Measurements from ENCODE around the gene ATP2C2. TPM values are rescaled to one million over a fixed set of nuclear protein-coding genes. Genes with fewer than 3 reads are reported as not detected.

Gene ATP2C2
- total RNA-seq, 4 donors from 2014 or later = 12.9 to 26.9 (median 18.6) TPM

DNA sequence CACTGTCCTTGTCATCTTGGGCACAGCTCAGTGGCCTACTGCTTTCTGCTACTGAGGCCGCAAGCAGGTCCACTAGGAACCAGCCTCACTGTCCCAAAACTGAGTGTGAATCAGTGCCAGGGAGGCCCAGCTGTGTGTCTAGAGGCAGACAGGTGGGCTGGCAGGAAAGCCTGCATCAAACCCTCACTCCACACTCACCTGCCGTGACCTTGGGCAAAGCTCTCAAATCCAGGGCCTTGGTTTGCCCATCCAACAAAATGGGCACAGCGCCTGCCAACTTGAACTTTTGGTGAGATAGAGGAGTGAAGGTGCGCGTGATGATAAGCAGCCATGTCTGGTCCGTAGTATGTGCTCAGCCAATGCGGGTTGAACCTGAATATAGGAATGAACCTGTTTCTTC lies 14.8 kb downstream of the ATP2C2 start:
- H3K27ac ChIP-seq = no peak overlapping the region
- peaks cover 0 to 4% of the 10 kb centered on the region in 2 donors for H3K4me1 ChIP-seq
- H3K4me3 ChIP-seq (replicated peaks in 1 of 3) = no peak overlapping the region
- no peaks in the 10 kb centered on the region for H3K27me3 ChIP-seq
- H3K9me3 ChIP-seq = no peaks in the 10 kb centered on the region
- DNase-seq = no peak
- intact Hi-C loops (cut with DNase I) = no loop called here
- no peaks in the 10 kb centered on the region for H3K36me3 ChIP-seq
- WGBS, 2 donors = 87 to 98% methylated on average over 7 of the region's 7 CpGs
- TF ChIP-seq POLR2A (IDR thresholded peaks at IDR 0.05) = no peak

DNA sequence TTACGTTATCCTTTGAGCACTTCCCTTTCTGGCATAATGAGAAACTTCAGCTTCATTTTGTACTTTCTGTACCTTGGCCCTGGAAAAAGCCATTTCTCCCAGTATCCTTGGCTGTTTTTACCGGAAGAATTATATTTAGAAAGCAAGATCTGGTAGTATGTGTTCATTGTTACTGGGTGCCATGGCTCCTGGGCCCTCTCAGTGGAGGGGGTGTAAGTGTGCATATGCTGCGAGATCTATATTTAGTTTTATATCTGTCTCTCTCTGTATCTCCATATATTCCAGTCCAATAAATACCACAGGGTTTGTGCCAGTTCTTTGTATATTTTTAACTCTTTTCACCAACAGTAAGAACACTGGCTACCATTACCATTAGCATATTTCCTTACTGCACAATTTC lies 17.7 kb downstream of the ATP2C2 start:
- Histone ChIP-seq H3K4me3 (replicated peaks in 1 of 3) (no peak overlapping the region), H3K4me1 (no peaks in the 10 kb centered on the region), H3K27me3 (no peaks in the 10 kb centered on the region), H3K27ac (no peak overlapping the region), H3K36me3 (no peaks in the 10 kb centered on the region), H3K9me3 (no peaks in the 10 kb centered on the region)
- intact Hi-C loops (cut with DNase I) = no loop called here
- DNase-seq = no peak
- WGBS, 2 donors = 88 to 93% methylated on average over 3 of the region's 3 CpGs
- TF ChIP-seq POLR2A (IDR thresholded peaks at IDR 0.05) = no peak
- TF ChIP-seq, protein P1, sequence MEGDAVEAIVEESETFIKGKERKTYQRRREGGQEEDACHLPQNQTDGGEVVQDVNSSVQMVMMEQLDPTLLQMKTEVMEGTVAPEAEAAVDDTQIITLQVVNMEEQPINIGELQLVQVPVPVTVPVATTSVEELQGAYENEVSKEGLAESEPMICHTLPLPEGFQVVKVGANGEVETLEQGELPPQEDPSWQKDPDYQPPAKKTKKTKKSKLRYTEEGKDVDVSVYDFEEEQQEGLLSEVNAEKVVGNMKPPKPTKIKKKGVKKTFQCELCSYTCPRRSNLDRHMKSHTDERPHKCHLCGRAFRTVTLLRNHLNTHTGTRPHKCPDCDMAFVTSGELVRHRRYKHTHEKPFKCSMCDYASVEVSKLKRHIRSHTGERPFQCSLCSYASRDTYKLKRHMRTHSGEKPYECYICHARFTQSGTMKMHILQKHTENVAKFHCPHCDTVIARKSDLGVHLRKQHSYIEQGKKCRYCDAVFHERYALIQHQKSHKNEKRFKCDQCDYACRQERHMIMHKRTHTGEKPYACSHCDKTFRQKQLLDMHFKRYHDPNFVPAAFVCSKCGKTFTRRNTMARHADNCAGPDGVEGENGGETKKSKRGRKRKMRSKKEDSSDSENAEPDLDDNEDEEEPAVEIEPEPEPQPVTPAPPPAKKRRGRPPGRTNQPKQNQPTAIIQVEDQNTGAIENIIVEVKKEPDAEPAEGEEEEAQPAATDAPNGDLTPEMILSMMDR (IDR thresholded peaks at IDR 0.05) = no peak

DNA sequence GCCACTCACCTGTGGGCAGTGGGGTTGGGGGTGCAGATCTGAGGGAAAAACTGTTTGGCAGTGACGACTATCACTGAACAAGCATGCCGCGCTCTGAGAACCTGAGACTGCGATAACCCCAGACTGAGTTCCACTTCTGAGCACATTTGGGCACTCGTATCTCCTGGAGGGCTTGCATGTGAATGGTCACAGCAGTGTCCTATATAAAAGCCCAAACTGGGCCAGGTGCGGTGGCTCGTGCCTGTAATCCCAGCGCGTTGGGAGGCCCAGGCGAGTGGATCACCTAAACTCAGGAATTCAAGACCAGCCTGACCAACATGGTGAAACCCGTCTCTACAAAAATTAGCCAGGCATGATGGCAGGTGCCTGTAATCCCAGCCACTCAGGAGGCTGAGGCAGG lies 18.7 kb downstream of the ATP2C2 start:
- H3K27ac ChIP-seq = no peak overlapping the region
- H3K4me3 ChIP-seq (replicated peaks in 1 of 3) = no peak overlapping the region
- H3K4me1 ChIP-seq = peaks cover 2 to 9% of the 10 kb centered on the region in 2 donors
- H3K27me3 ChIP-seq = no peaks in the 10 kb centered on the region
- TF ChIP-seq, protein P1 (IDR thresholded peaks at IDR 0.05) = no peak
- no peak for TF ChIP-seq POLR2A (IDR thresholded peaks at IDR 0.05)
- DNase-seq = peak; percentile 32 to 33
- H3K36me3 ChIP-seq = no peaks in the 10 kb centered on the region
- H3K9me3 ChIP-seq = no peaks in the 10 kb centered on the region
- intact Hi-C loops (cut with DNase I) = no loop called here
- WGBS, 2 donors = 55 to 83% methylated on average over 11 of the region's 11 CpGs

DNA sequence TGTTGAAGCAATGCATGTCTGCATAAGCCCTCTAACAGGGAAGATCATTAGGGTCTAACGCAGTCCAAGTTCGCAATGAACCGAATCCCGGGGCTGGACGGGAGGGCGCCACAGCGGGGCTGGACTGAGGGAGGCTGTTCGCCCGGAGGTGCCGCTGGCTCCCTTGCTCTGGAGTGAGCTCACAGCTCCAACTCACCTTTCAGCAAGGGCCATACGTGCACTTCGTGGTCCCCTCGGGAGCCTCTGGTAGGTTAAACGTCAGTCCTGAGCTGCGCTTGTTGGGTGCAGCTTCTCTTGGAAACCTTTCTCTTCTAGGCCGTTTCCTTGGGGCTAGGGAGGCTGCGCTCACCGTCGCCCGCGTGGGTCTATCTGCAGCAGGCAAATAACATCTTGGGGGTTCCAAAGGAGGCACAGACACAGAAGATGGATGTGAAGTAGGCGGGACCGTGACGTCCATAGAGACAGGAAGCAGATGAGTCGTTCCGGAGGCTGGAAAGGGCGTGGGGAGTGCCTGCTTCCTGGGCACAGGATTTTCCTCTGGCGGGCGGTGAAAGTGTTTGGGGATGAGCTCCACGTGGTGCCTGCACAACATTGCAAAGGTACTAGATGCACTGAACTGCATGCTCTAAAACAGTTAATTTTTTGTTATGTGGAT lies 21.9 kb downstream of the ATP2C2 start:
- DNase-seq = no peak
- no peak overlapping the region for H3K27ac ChIP-seq
- H3K27me3 ChIP-seq = no peaks in the 10 kb centered on the region
- no peak for TF ChIP-seq POLR2A (IDR thresholded peaks at IDR 0.05)
- TF ChIP-seq, protein P1 (IDR thresholded peaks at IDR 0.05) = no peak
- intact Hi-C loops (cut with DNase I) = no loop called here
- H3K36me3 ChIP-seq = no peaks in the 10 kb centered on the region
- H3K4me3 ChIP-seq (replicated peaks in 1 of 3) = no peak overlapping the region
- peaks cover 4 to 10% of the 10 kb centered on the region in 2 donors for H3K4me1 ChIP-seq
- 88 to 90% methylated on average over 24 to 30 of the region's 30 CpGs for WGBS, 2 donors
- H3K9me3 ChIP-seq = no peaks in the 10 kb centered on the region

DNA sequence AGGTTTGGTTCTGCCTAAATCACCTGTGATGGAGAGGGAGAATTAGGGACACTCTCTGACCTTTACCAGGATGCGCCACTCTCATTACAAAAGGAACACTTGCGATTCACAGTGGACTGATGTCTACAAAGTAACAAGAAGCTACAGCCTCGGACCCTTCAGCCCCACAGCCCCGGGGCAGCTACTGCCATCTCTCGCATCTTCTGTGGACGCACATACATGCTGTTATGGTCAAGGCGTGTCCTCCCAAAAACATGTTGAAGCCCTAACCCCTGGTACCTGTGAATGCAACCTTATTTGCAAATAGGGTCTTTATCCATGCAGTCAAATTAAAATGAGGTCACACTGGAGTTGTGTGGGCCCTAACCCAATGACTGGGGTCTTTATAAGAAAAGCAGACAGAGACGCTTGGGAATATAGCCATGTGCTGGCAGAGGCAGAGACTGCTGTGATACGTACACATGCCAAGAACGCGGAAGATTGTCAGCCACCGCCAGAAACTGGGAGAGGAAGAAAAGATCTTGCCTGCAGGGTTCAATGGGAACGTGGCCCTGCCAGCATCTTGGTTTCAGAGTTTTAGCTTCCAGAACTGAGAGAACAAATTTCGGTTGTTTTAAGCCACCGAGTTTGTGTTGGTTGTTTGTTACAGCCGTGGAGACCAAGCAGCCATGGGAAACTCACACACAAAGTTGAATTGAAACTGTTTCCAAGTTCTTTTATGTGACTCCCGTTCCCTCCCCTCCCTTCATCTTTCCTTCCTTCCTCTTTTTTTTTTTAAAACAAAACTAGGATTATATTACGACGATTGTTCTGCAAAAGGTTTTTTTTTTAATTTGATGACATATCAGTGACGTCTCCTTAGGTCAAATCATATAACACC lies 23.1 kb downstream of the ATP2C2 start:
- H3K4me3 ChIP-seq (replicated peaks in 1 of 3) = no peak overlapping the region
- DNase-seq = peak; percentile 35 to 51
- no peaks in the 10 kb centered on the region for H3K27me3 ChIP-seq
- peak overlapping the region; percentile 15 to 69 (median 55) for H3K27ac ChIP-seq
- H3K36me3 ChIP-seq = no peaks in the 10 kb centered on the region
- intact Hi-C loops (cut with DNase I) = no loop called here
- peaks cover 9 to 18% of the 10 kb centered on the region in 2 donors for H3K4me1 ChIP-seq
- TF ChIP-seq POLR2A (IDR thresholded peaks at IDR 0.05) = no peak
- TF ChIP-seq, protein P1 (IDR thresholded peaks at IDR 0.05) = no peak
- no peaks in the 10 kb centered on the region for H3K9me3 ChIP-seq
- 55 to 63% methylated on average over 20 of the region's 20 CpGs for WGBS, 2 donors
